A549 (cell line): ENCODE results near the gene BAHCC1. TPM values are rescaled to one million over a fixed set of nuclear protein-coding genes. Genes with fewer than 3 reads are reported as not detected.

Experiments
- ATAC-seq, 2 experiments: fragments of 200-7000 bp in 1 of 2; fragments of >200 bp in 1 of 2; cut with Nextera tagmentation in 1 of 2; cut with Tn5 transposase in 1 of 2; 3 replicates each; pipeline versions ENCODE4 v1.8.0 to v1.9.1; 2018 to 2020; ENCODE audit warnings: mild to moderate bottlenecking in 1 of 2, moderate library complexity in 1 of 2
- CTCF ChIA-PET: fragments of 300-600 bp; sonication (Branson Sonifier 250); formaldehyde crosslinking; extraction: SDS; loops from one replicate; lab custom pipeline; 2021; ENCODE audit warnings: antibody characterized with exemption, inconsistent platforms; lab: Yijun Ruan, JAX
- POLR2A ChIA-PET: fragments of 350-600 bp; formaldehyde crosslinking; extraction: SDS; loops from one replicate; lab custom pipeline; 2021; ENCODE audit warnings: antibody characterized with exemption, inconsistent platforms; lab: Yijun Ruan, JAX
- DNase-seq, 2 experiments: peaks; one replicate each; pipeline versions ENCODE4 v3.0.0 to v3.0.0-alpha.2; 2011 to 2016; ENCODE audit warnings: low read depth in 1 of 2, low spot score in 1 of 2
- FAIRE-seq: peaks from 2 replicates; lab custom pipeline; 2011; peaks lifted over from hg19 to GRCh38; lab: Jason Lieb, UNC
- H3K27ac ChIP-seq, 2 experiments: fragments of >200 bp; sonication (Bioruptor Twin); formaldehyde crosslinking; 3 replicates each; pipeline ENCODE4 v1.5.1; 2016 to 2017
- H3K4me1 ChIP-seq: fragments of >200 bp; sonication (Bioruptor Twin); formaldehyde crosslinking; 3 replicates; pipeline ENCODE4 v1.6.1; 2016
- H3K4me2 ChIP-seq: fragments of >200 bp; sonication (Bioruptor Twin); formaldehyde crosslinking; 3 replicates; pipeline ENCODE4 v1.6.1; 2016
- H3K4me3 ChIP-seq: fragments of >200 bp; sonication (Bioruptor Twin); formaldehyde crosslinking; 3 replicates; pipeline ENCODE4 v1.5.1; 2016
- H3K9me3 ChIP-seq: fragments of >200 bp; sonication (Bioruptor Twin); formaldehyde crosslinking; 3 replicates; pipeline ENCODE4 v1.6.1; 2016
- BCL3 ChIP-seq: fragments of >200 bp; sonication (Bioruptor Twin); formaldehyde crosslinking; IDR thresholded peaks from 3 replicates; pipeline ENCODE4 v1.6.1; 2016
- CBX2 ChIP-seq: fragments of 200-600 bp; sonication (generic); IDR thresholded peaks from 2 replicates; pipeline ENCODE4 v1.6.1; 2016; ENCODE audit warnings: low read depth, mild to moderate bottlenecking, borderline replicate concordance
- CHD2 ChIP-seq: fragments of 150-350 bp; IDR thresholded peaks from 2 replicates; pipeline ENCODE4 v1.6.1; 2014; ENCODE audit warnings: low read length; ENCODE audit not compliant: partially characterized antibody
- CHD4 ChIP-seq: fragments of 200-600 bp; sonication (generic); IDR thresholded peaks from 2 replicates; pipeline ENCODE4 v1.6.1; 2016; ENCODE audit warnings: antibody characterized with exemption, mild to moderate bottlenecking, borderline replicate concordance
- ELK1 ChIP-seq: fragments of 150-350 bp; IDR thresholded peaks from 2 replicates; pipeline ENCODE4 v1.6.1; 2014; ENCODE audit warnings: low read depth, mild to moderate bottlenecking, low read length
- EP300 ChIP-seq, 2 experiments: fragments of >200 bp; sonication (Bioruptor Twin); formaldehyde crosslinking; IDR thresholded peaks; 2 replicates in 1 of 2; 3 replicates in 1 of 2; pipeline ENCODE4 v1.6.1; 2016 to 2017
- FOSB ChIP-seq: fragments of 250-450 bp; sonication (Bioruptor Pico); IDR thresholded peaks from 2 replicates; pipeline ENCODE4 v1.5.0; 2020; ENCODE audit warnings: mild to moderate bottlenecking, moderate library complexity
- FOSL2 ChIP-seq, 2 experiments: fragments of 450-650 bp in 1 of 2; fragments of >200 bp in 1 of 2; sonication (Bioruptor Twin) in 1 of 2; formaldehyde crosslinking; IDR thresholded peaks; 2 replicates each; pipeline versions ENCODE4 v1.5.0 to v1.6.1; 2016 to 2020; ENCODE audit warnings: mild to moderate bottlenecking in 1 of 2, moderate library complexity in 1 of 2
- GATA3 ChIP-seq: IDR thresholded peaks from 2 replicates; pipeline ENCODE4 v1.6.1; 2012; ENCODE audit warnings: borderline replicate concordance
- HEYL ChIP-seq: fragments of 250-450 bp; sonication (Bioruptor Pico); IDR thresholded peaks from 2 replicates; pipeline ENCODE4 v1.8.0; 2021; ENCODE audit warnings: mild to moderate bottlenecking, moderate library complexity
- HMGXB4 ChIP-seq: fragments of 250-450 bp; sonication (Bioruptor Pico); IDR thresholded peaks from 2 replicates; pipeline ENCODE4 v1.5.0; 2021; ENCODE audit warnings: mild to moderate bottlenecking, moderate library complexity, borderline replicate concordance
- HOXA7 ChIP-seq: fragments of 250-450 bp; sonication (Bioruptor Pico); IDR thresholded peaks from 2 replicates; pipeline ENCODE4 v1.5.0; 2020; ENCODE audit warnings: mild to moderate bottlenecking, moderate library complexity
- HOXB13 ChIP-seq: fragments of 250-450 bp; sonication (Bioruptor Pico); IDR thresholded peaks from 2 replicates; pipeline ENCODE4 v1.5.0; 2020; ENCODE audit warnings: low read depth, mild to moderate bottlenecking, moderate library complexity
- NR3C1 ChIP-seq: fragments of >200 bp; sonication (Bioruptor Twin); formaldehyde crosslinking; IDR thresholded peaks from 3 replicates; pipeline ENCODE4 v1.6.1; 2017
- RNF2 ChIP-seq: fragments of 200-600 bp; sonication (generic); IDR thresholded peaks from 2 replicates; pipeline ENCODE4 v1.6.1; 2016; ENCODE audit warnings: low read depth, mild to moderate bottlenecking, antibody characterized with exemption, moderate library complexity, borderline replicate concordance
- USF2 ChIP-seq: fragments of 450-650 bp; IDR thresholded peaks from 2 replicates; pipeline ENCODE4 v1.6.1; 2014; ENCODE audit warnings: antibody characterized with exemption
- ZFP36 ChIP-seq: fragments of 450-650 bp; IDR thresholded peaks from 2 replicates; pipeline ENCODE4 v1.6.1; 2014; ENCODE audit warnings: borderline replicate concordance; ENCODE audit not compliant: partially characterized antibody
- WGBS: methylation state at CpG from one replicate; pipeline ENCODE4 v1.1.6; 2017; ENCODE audit errors: missing lambda C conversion rate; 5-methylcytosine and 5-hydroxymethylcytosine counted together
- polyA plus RNA-seq, 4 experiments: library from polyadenylated mRNA; depleted of rRNA in 3 of 4; stranded (reverse); fragments of >200 nt; fragmentation: RNase III in 1 of 4; extraction: RNeasy Plus Mini Kit Qiagen cat#74134 plus additional on column Dnase treatment in 1 of 4; gene quantifications; 2 replicates in 3 of 4; 3 replicates in 1 of 4; pipeline ENCODE4 v1.2.3, GENCODE V29; 2011 to 2017

The BAHCC1 gene
- polyA plus RNA-seq, 2 of the 4 experiments (the other 2 are of a cell fraction) = 2.6 to 5.8 TPM

- POLR2A ChIA-PET = no interaction called here
- no peak for FAIRE-seq
Observed at GRCh38 chr17:81468770-81469121, 73.5 kb downstream of the BAHCC1 start.

GRCh38 chr17:81469266-81469665 lies 74.0 kb downstream of the BAHCC1 start:
- Histone ChIP-seq H3K9me3 (no peaks in the 10 kb centered on the region), H3K4me2 (no peak overlapping the region), H3K4me3 (no peak overlapping the region), H3K4me1 (peaks cover 7% of the 10 kb centered on the region; the same call in 2 of the 3 replicates)
- ChIA-PET POLR2A (no interaction called here), CTCF (interaction anchor here (0.8 to 1.3 kb wide), 2 partner anchors 15 to 24 kb away, joined by 3 to 4 read pairs; no protein-coding TSS in a partner anchor)
- FAIRE-seq = no peak
- 89% methylated on average over 11 of the region's 13 CpGs for WGBS
- no peak for ATAC-seq
- DNase-seq = no peak
- no peak for TF ChIP-seq HOXA7
- no peak for TF ChIP-seq CHD2
- TF ChIP-seq ELK1 = no peak
- TF ChIP-seq, all 56 proteins: peak for 0
- H3K27ac ChIP-seq = no peak overlapping the region

More at GRCh38 chr17:81468770-81469121, 73.5 kb downstream of the BAHCC1 start:
- Histone ChIP-seq H3K4me3 (no peak overlapping the region), H3K9me3 (no peaks in the 10 kb centered on the region), H3K4me2 (no peak overlapping the region), H3K4me1 (peaks cover 10% of the 10 kb centered on the region; the same call in 2 of the 3 replicates), H3K27ac (no peak overlapping the region)
- TF ChIP-seq BCL3 (no peak), ZFP36 (no peak), GATA3 (no peak), USF2 (no peak), CHD4 (no peak), RNF2 (no peak), EP300 (IDR thresholded peaks at IDR 0.05) (no peak), ELK1 (no peak), HOXB13 (no peak), HEYL (CRISPR knock-in tag) (no peak), CBX2 (no peak), FOSB (CRISPR knock-in tag) (no peak), FOSL2 (IDR thresholded peaks at IDR 0.05) (no peak), FOSL2 (CRISPR knock-in tag; IDR thresholded peaks at IDR 0.05) (no peak), HMGXB4 (CRISPR knock-in tag) (no peak), NR3C1 (no peak)
- CTCF ChIA-PET = interaction anchor here (0.8 to 1.3 kb wide), 2 partner anchors 16 to 24 kb away, joined by 3 to 4 read pairs; no protein-coding TSS in a partner anchor
- 87% methylated on average over 18 of the region's 18 CpGs for WGBS
- no peak for DNase-seq
- ATAC-seq = no peak
